Stimulated activated naive CD8-positive, alpha-beta T cell treated with anti-CD3 and anti-CD28 coated beads, Interleukin-15, Interleukin-2, amounts not matched to agents 100 ng/mL and 50 ng/mL, for 24 hours (primary cell): Measurements from ENCODE around the gene ANXA2.

ENCODE experiments used
- H3K27ac Mint-ChIP-seq: one replicate; pipeline ENCODE4 v1.8.0; 2021; ENCODE audit warnings: mild to moderate bottlenecking, mixed read lengths
- H3K27me3 Mint-ChIP-seq: one replicate; pipeline ENCODE4 v1.8.0; 2021; ENCODE audit warnings: mixed read lengths
- H3K36me3 Mint-ChIP-seq: one replicate; pipeline ENCODE4 v1.8.0; 2021; ENCODE audit warnings: low read depth, mixed read lengths
- H3K4me1 Mint-ChIP-seq: one replicate; pipeline ENCODE4 v1.8.0; 2021; ENCODE audit warnings: low read depth, mixed read lengths
- H3K4me3 Mint-ChIP-seq: one replicate; pipeline ENCODE4 v1.8.0; 2021; ENCODE audit warnings: mild to moderate bottlenecking, mixed read lengths
- H3K9me3 Mint-ChIP-seq: one replicate; pipeline ENCODE4 v1.8.0; 2021; ENCODE audit warnings: mixed read lengths

The ANXA2 gene

GRCh38 chr15:60399246-60399915 is 1.6 kb upstream of the ANXA2 start:
- Mint-ChIP-seq H3K4me3 (peak overlapping the region; percentile 71), H3K27ac (peak overlapping the region; percentile 81), H3K9me3 (no peaks in the 10 kb centered on the region), H3K36me3 (peaks cover 24% of the 10 kb centered on the region), H3K4me1 (peaks cover 37% of the 10 kb centered on the region), H3K27me3 (no peaks in the 10 kb centered on the region)

GRCh38 chr15:60396958-60397771 is 621 bp downstream of the ANXA2 start:
- no peaks in the 10 kb centered on the region for H3K27me3 Mint-ChIP-seq
- peaks cover 36% of the 10 kb centered on the region for H3K36me3 Mint-ChIP-seq
- H3K4me3 Mint-ChIP-seq = peak overlapping the region; percentile 90
- peaks cover 53% of the 10 kb centered on the region for H3K4me1 Mint-ChIP-seq
- H3K9me3 Mint-ChIP-seq = no peaks in the 10 kb centered on the region
- H3K27ac Mint-ChIP-seq = peak overlapping the region; percentile 81

- Mint-ChIP-seq H3K27ac (peak overlapping the region; percentile 81), H3K27me3 (no peaks in the 10 kb centered on the region), H3K36me3 (peaks cover 36% of the 10 kb centered on the region), H3K9me3 (no peaks in the 10 kb centered on the region), H3K4me3 (peak overlapping the region; percentile 90), H3K4me1 (peaks cover 58% of the 10 kb centered on the region)
Observed at GRCh38 chr15:60396560-60396957, 1.2 kb downstream of the ANXA2 start.

GRCh38 chr15:60396100-60396499 is 1.7 kb downstream of the ANXA2 start:
- Mint-ChIP-seq H3K36me3 (peaks cover 36% of the 10 kb centered on the region), H3K4me1 (peaks cover 62% of the 10 kb centered on the region), H3K27me3 (no peaks in the 10 kb centered on the region), H3K27ac (no peak overlapping the region), H3K9me3 (no peaks in the 10 kb centered on the region), H3K4me3 (peak overlapping the region; percentile 90)

- Mint-ChIP-seq H3K36me3 (peaks cover 36% of the 10 kb centered on the region), H3K27ac (no peak overlapping the region), H3K4me1 (peaks cover 69% of the 10 kb centered on the region), H3K4me3 (no peak overlapping the region), H3K27me3 (no peaks in the 10 kb centered on the region), H3K9me3 (no peaks in the 10 kb centered on the region)
Observed at GRCh38 chr15:60395276-60396011, 2.3 kb downstream of the ANXA2 start.

GRCh38 chr15:60394689-60395097 is 3.1 kb downstream of the ANXA2 start:
- no peak overlapping the region for H3K4me3 Mint-ChIP-seq
- peaks cover 76% of the 10 kb centered on the region for H3K4me1 Mint-ChIP-seq
- no peak overlapping the region for H3K27ac Mint-ChIP-seq
- no peaks in the 10 kb centered on the region for H3K9me3 Mint-ChIP-seq
- no peaks in the 10 kb centered on the region for H3K27me3 Mint-ChIP-seq
- peaks cover 36% of the 10 kb centered on the region for H3K36me3 Mint-ChIP-seq

- H3K4me1 Mint-ChIP-seq = peaks cover 77% of the 10 kb centered on the region
- no peaks in the 10 kb centered on the region for H3K27me3 Mint-ChIP-seq
- peak overlapping the region; percentile 18 for H3K4me3 Mint-ChIP-seq
- H3K27ac Mint-ChIP-seq = peak overlapping the region; percentile 61
- H3K36me3 Mint-ChIP-seq = peaks cover 36% of the 10 kb centered on the region
- H3K9me3 Mint-ChIP-seq = no peaks in the 10 kb centered on the region
Observed at GRCh38 chr15:60392986-60393790, 4.6 kb downstream of the ANXA2 start.

GRCh38 chr15:60392601-60392985 is 5.2 kb downstream of the ANXA2 start:
- H3K36me3 Mint-ChIP-seq = peaks cover 37% of the 10 kb centered on the region
- H3K9me3 Mint-ChIP-seq = no peaks in the 10 kb centered on the region
- peaks cover under 1% of the 10 kb centered on the region for H3K27me3 Mint-ChIP-seq
- H3K27ac Mint-ChIP-seq = no peak overlapping the region
- peaks cover 77% of the 10 kb centered on the region for H3K4me1 Mint-ChIP-seq
- no peak overlapping the region for H3K4me3 Mint-ChIP-seq

GRCh38 chr15:60391722-60392315 is 6.0 kb downstream of the ANXA2 start:
- H3K36me3 Mint-ChIP-seq = peaks cover 40% of the 10 kb centered on the region
- no peak overlapping the region for H3K27ac Mint-ChIP-seq
- no peak overlapping the region for H3K4me3 Mint-ChIP-seq
- no peaks in the 10 kb centered on the region for H3K9me3 Mint-ChIP-seq
- H3K27me3 Mint-ChIP-seq = peaks cover 3% of the 10 kb centered on the region
- H3K4me1 Mint-ChIP-seq = peaks cover 77% of the 10 kb centered on the region

- peaks cover 69% of the 10 kb centered on the region for H3K4me1 Mint-ChIP-seq
- peaks cover 35% of the 10 kb centered on the region for H3K36me3 Mint-ChIP-seq
- H3K27me3 Mint-ChIP-seq = peaks cover 3% of the 10 kb centered on the region
- H3K9me3 Mint-ChIP-seq = no peaks in the 10 kb centered on the region
- H3K27ac Mint-ChIP-seq = no peak overlapping the region
- no peak overlapping the region for H3K4me3 Mint-ChIP-seq
Observed at GRCh38 chr15:60390871-60391501, 6.8 kb downstream of the ANXA2 start.

- Mint-ChIP-seq H3K9me3 (no peaks in the 10 kb centered on the region), H3K4me1 (peaks cover 61% of the 10 kb centered on the region), H3K36me3 (peaks cover 30% of the 10 kb centered on the region), H3K4me3 (no peak overlapping the region), H3K27me3 (peaks cover 3% of the 10 kb centered on the region), H3K27ac (no peak overlapping the region)
Observed at GRCh38 chr15:60390231-60390630, 7.6 kb downstream of the ANXA2 start.

GRCh38 chr15:60389261-60390077 is 8.3 kb downstream of the ANXA2 start:
- H3K4me1 Mint-ChIP-seq = peaks cover 59% of the 10 kb centered on the region
- peak overlapping the region; percentile 67 for H3K27ac Mint-ChIP-seq
- peak overlapping the region; percentile 59 for H3K4me3 Mint-ChIP-seq
- no peaks in the 10 kb centered on the region for H3K9me3 Mint-ChIP-seq
- H3K36me3 Mint-ChIP-seq = peaks cover 22% of the 10 kb centered on the region
- peaks cover 3% of the 10 kb centered on the region for H3K27me3 Mint-ChIP-seq

- Mint-ChIP-seq H3K9me3 (no peaks in the 10 kb centered on the region), H3K27ac (no peak overlapping the region), H3K4me3 (no peak overlapping the region), H3K36me3 (peaks cover 17% of the 10 kb centered on the region), H3K4me1 (peaks cover 43% of the 10 kb centered on the region), H3K27me3 (peaks cover 3% of the 10 kb centered on the region)
Observed at GRCh38 chr15:60387321-60387720, 10.5 kb downstream of the ANXA2 start.
